ENCODE measurements around the gene ZNF141.
"Not testable (repeated sequence)": the region's sequence is repeated elsewhere in the genome, so short reads cannot be mapped to it uniquely, and the experiment has no call there.

ZNF141 gene

DNA sequence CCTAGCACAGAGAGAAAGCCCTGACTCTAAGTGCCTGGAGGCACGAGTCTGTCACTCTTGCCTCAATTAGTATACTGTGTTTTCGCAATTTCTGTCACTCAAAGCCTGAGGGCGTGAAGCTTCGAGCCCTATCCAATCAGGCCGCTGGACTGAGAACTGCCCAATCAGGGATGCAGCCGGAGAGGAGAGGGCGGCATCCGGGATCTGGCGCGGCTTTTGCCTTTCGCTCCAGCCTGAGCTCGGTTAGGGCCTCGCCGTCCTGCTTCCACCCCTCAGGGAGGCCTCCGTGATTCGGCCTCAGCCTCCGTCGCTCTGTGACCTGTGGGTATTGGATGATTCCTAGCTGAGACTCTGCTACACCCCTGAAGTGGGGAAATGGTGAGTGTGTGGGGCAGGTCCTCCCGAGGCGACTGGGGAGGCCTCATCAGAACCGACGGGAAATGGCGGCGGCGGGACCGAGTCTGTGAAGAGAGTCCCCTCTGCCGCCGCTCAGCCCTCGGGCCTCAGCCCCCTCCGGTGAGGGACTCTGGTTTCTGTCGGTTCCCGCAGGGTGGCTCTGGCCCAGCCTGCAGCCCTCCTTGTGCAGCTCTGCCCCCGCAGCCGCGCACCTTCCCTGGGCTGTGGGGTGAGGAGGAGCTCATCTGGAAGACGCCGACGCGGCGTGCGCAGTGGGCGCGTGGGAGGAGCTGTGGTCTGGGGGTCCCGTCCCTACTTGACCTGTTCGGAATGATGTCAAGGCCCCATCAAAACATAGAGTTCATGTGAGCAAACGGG lies 48.5 kb downstream of the ZNF141 start:
- DNase-seq (ENCODE audit: low read depth in 2 of 2) = no peak

DNA sequence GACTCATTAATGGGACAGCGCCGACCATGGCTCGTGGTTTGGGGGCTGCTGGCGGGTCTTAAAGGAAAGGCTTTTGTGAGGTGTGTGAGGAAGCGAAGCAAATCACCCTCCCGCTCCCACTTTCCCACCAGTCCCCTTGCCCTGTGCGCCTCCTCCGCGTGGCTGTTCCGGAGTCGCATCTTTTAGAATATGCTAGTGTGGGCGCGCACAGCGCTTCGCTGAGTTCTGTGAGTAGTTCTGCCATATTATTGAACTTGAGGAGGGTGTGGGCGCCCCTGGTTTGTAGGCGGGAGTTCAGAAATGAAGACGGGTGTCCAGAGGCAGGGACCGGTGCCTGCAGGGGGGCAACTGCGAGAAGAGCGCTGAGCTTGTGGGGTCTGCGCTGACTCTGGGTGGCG lies 49.1 kb downstream of the ZNF141 start:
- DNase-seq (ENCODE audit: low read depth in 2 of 2) = no peak

DNA sequence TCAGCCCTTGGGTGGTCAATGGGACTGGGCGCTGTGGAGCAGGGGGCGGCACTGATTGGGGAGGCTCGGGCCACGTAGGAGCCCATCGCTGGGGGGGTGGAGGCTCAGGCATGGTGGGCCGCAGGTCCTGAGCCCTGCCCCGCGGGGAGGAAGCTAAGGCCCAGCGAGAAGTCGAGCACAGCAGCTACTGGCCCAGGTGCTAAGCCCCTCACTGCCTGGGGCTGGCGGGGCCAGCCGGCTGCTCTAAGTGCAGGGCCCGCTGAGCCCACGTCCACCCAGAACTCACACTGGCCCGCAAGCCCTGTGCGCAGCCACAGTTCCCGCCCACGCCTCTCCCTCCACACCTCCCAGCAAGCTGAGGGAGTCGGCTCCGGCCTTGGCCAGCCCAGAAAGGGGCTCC lies 66.4 kb downstream of the ZNF141 start:
- no peak for DNase-seq (ENCODE audit: low read depth in 2 of 2)

DNA sequence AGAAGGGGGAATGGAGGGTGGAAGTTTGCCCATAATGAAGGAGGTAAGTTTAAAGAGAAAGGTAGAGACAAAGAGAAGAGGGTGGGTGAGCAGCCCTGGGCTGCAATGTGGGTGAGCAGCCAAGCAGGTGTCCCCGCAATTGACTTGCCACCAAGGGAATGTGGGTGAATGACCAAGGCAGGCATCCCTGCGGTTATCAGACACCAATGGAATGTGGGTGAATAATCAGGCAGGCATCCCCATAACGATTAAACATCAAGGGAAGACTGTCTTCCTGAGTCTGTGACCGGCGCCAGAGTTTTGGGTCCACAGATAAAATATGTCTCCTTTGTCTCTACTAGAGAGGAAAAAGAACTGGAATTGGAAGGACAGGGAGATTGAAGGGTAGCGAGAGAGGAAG lies 70.7 kb downstream of the ZNF141 start:
- not testable (repeated sequence) for DNase-seq (ENCODE audit: low read depth in 2 of 2)

DNA sequence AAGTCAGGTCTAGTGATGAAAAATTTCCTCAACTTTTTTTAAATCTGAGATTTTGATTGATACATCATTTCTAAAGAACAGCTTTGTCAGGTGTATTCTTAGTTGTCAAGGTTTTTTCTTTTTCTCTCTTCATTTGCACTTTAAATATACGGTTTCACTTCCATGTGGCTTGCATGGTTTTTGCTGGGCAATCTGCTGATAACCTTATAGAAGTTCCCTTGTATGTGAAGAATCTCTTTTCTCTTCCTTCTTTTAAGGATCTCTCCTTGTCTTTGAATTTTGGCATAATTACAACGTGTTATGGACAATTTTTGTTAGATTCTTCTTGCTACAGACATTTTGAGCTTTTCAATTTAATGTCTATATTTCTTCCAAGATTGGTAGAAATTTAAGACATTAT lies 85.0 kb downstream of the ZNF141 start:
- no peak for DNase-seq (ENCODE audit: low read depth in 2 of 2)
